Transverse colon (tissue), 4 donors: Measurements from ENCODE around the gene ASB1. TPM values are rescaled to one million over a fixed set of nuclear protein-coding genes. Genes with fewer than 3 reads are reported as not detected.

ENCODE experiments used
- DNase-seq: peaks from one replicate; pipeline ENCODE4 v3.0.0-alpha.2; 2019
- H3K27ac ChIP-seq, 4 donors: fragments of 200-600 bp; sonication (generic); 2 replicates each; pipeline ENCODE4 v1.5.1; 2016 to 2018; ENCODE audit warnings: inconsistent platforms in 4 of 4
- H3K27me3 ChIP-seq: fragments of 200-600 bp; sonication (generic); 2 replicates; pipeline ENCODE4 v1.5.1; 2017; ENCODE audit warnings: inconsistent platforms
- H3K36me3 ChIP-seq, 4 donors: fragments of 200-600 bp; sonication (generic); 2 replicates each; pipeline ENCODE4 v1.5.1; 2017 to 2019; ENCODE audit warnings: inconsistent platforms in 4 of 4
- H3K4me1 ChIP-seq, 4 donors: fragments of 200-600 bp; sonication (generic); 2 replicates each; pipeline ENCODE4 v1.5.1; 2017 to 2020; ENCODE audit warnings: inconsistent platforms in 4 of 4
- H3K4me3 ChIP-seq, 4 donors: fragments of 200-600 bp; sonication (generic); 1 replicate in 1 of 4; 2 replicates in 3 of 4; pipeline versions ENCODE4 v1.5.1 to v1.6.1; 2017 to 2019; ENCODE audit warnings: inconsistent platforms in 4 of 4
- H3K9me3 ChIP-seq, 2 donors: fragments of 200-600 bp; sonication (generic); 2 replicates each; pipeline ENCODE4 v1.5.1; 2017 to 2019; ENCODE audit warnings: inconsistent platforms in 2 of 2
- EP300 ChIP-seq: sonication (generic); formaldehyde crosslinking; IDR thresholded peaks from one replicate; pipeline ENCODE4 v1.6.1; 2017; ENCODE audit warnings: antibody characterized with exemption, low read depth
- POLR2A ChIP-seq: fragments of 450-650 bp; IDR thresholded peaks from one replicate; pipeline ENCODE4 v1.6.1; 2016; ENCODE audit warnings: antibody characterized with exemption, mild to moderate bottlenecking, moderate library complexity
- POLR2AphosphoS5 ChIP-seq, 3 donors: sonication (generic); formaldehyde crosslinking; IDR thresholded peaks; one replicate each; pipeline ENCODE4 v1.6.1; 2016; ENCODE audit warnings: antibody characterized with exemption in 3 of 3
- WGBS, 2 donors: methylation state at CpG; one replicate each; pipeline ENCODE4 v1.1.5; 2018; ENCODE audit warnings: low coverage in 1 of 2; 5-methylcytosine and 5-hydroxymethylcytosine counted together
- in situ Hi-C, 4 donors: fragments of 200-750 bp; cut with MboI; loops; one replicate each; pipeline versions ENCODE4 v1.15.0 to v1.15.1; 2017; ENCODE audit warnings: low sequenced_read_pairs in 3 of 4, low pct_ligation_motif_present in 1 of 4, low pct_unique_long_range_greater_than_20kb in 1 of 4
- intact Hi-C: fragments of 100-400 bp; cut with DNase I; formaldehyde crosslinking; loops from one replicate; pipeline ENCODE4 v1.15.1; 2023; ENCODE audit warnings: low total_unique reads
- total RNA-seq, 4 donors: library from RNA; depleted of rRNA; stranded (reverse); fragments of >200 nt; gene quantifications; one replicate each; pipeline ENCODE4 v1.1.0, GENCODE V29; 2016
- TF ChIP-seq, protein P1 (sequence below), 5 experiments: fragments of 200-600 bp in 3 of 5; fragments of 450-650 bp in 2 of 5; sonication (generic) in 3 of 5; IDR thresholded peaks; 1 replicate in 2 of 5; 2 replicates in 3 of 5; pipeline ENCODE4 v1.5.1; 2016 to 2017; ENCODE audit warnings: antibody characterized with exemption in 5 of 5, inconsistent platforms in 3 of 5, mild to moderate bottlenecking in 2 of 5, moderate library complexity in 1 of 5

Gene ASB1
- total RNA-seq, 4 donors from 2014 or later, result 9.4 to 48.3 (median 17.2) TPM

DNA sequence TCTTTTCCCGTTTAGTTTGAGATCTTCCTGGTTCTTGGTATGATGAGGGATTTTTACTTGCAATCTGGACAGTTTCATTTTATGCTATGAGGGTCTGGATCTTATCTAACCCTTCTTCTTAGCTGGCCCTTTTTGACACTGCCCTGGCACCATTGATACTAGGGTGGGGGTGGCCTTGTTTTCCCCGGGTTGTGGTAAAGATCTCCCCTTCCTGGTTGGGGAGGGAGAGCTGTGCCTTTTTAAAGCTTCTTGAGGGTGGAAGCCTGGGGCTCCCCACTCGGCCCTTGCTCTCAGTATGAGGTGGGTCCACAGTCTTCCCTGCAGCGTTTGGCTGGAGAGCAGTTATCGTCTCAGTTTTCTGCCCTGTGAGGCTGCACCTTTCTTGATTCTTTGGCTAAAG lies 66.1 kb downstream of the ASB1 start:
- intact Hi-C loops (no loop called here), in situ Hi-C loops (no loop called here)
- WGBS, 2 donors, result 30 to 58% methylated on average over 2 to 5 of the region's 5 CpGs
- no peak overlapping the region for H3K4me3 ChIP-seq
- TF ChIP-seq EP300 (no peak), POLR2AphosphoS5 (IDR thresholded peaks at IDR 0.05) (no peak), POLR2A (no peak)
- TF ChIP-seq, protein P1, sequence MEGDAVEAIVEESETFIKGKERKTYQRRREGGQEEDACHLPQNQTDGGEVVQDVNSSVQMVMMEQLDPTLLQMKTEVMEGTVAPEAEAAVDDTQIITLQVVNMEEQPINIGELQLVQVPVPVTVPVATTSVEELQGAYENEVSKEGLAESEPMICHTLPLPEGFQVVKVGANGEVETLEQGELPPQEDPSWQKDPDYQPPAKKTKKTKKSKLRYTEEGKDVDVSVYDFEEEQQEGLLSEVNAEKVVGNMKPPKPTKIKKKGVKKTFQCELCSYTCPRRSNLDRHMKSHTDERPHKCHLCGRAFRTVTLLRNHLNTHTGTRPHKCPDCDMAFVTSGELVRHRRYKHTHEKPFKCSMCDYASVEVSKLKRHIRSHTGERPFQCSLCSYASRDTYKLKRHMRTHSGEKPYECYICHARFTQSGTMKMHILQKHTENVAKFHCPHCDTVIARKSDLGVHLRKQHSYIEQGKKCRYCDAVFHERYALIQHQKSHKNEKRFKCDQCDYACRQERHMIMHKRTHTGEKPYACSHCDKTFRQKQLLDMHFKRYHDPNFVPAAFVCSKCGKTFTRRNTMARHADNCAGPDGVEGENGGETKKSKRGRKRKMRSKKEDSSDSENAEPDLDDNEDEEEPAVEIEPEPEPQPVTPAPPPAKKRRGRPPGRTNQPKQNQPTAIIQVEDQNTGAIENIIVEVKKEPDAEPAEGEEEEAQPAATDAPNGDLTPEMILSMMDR (IDR thresholded peaks at IDR 0.05), result no peak
- no peaks in the 10 kb centered on the region for H3K36me3 ChIP-seq
- peaks cover 0 to 5% (median 0%) of the 10 kb centered on the region in 4 donors for H3K4me1 ChIP-seq
- no peaks in the 10 kb centered on the region for H3K9me3 ChIP-seq
- DNase-seq, result no peak
- H3K27me3 ChIP-seq, result no peaks in the 10 kb centered on the region
- no peak overlapping the region for H3K27ac ChIP-seq

GRCh38 chr2:238493411-238493810 lies 66.7 kb downstream of the ASB1 start:
- Histone ChIP-seq H3K9me3 (no peaks in the 10 kb centered on the region), H3K4me3 (no peak overlapping the region), H3K27me3 (no peaks in the 10 kb centered on the region), H3K27ac (no peak overlapping the region), H3K36me3 (no peaks in the 10 kb centered on the region), H3K4me1 (peaks cover 0 to 5% (median 0%) of the 10 kb centered on the region in 4 donors)
- intact Hi-C loops, result no loop called here
- DNase-seq, result no peak
- 81 to 87% methylated on average over 4 to 5 of the region's 5 CpGs for whole genome bisulfite sequencing, 2 donors
- in situ Hi-C loops, result no loop called here
- TF ChIP-seq EP300, result no peak
- TF ChIP-seq POLR2AphosphoS5 (IDR thresholded peaks at IDR 0.05), result no peak
- TF ChIP-seq, protein P1 (IDR thresholded peaks at IDR 0.05), result no peak
- TF ChIP-seq POLR2A, result no peak

- intact Hi-C loops, result no loop called here
- no peak overlapping the region for H3K27ac ChIP-seq
- DNase-seq, result no peak
Observed at GRCh38 chr2:238493880-238494572, 67.3 kb downstream of the ASB1 start.

DNA sequence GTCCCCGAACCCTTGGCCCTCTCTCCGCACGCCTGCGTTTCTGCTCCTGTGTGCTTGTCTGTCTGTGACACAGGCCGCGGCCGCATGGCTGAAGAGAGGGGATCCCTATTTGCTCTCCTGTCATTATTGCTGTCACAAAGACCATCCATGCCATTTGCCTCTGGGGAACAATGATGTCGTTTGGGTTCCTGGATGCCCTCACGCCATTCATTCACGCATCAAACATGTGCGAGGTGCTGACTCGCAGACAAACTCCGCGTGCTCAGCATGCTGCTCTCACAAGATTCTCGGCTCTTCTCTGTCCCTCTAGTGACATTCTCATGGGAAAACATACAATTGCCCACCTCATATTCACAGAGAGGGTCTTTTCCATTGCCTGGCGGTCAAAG lies 67.8 kb downstream of the ASB1 start:
- H3K36me3 ChIP-seq, result no peaks in the 10 kb centered on the region
- no peaks in the 10 kb centered on the region for H3K9me3 ChIP-seq
- peaks cover 0 to 5% (median 0%) of the 10 kb centered on the region in 4 donors for H3K4me1 ChIP-seq
- H3K27ac ChIP-seq, result no peak overlapping the region
- no peaks in the 10 kb centered on the region for H3K27me3 ChIP-seq
- TF ChIP-seq EP300 (no peak), POLR2A (no peak), POLR2AphosphoS5 (IDR thresholded peaks at IDR 0.05) (no peak)
- TF ChIP-seq, protein P1 (IDR thresholded peaks at IDR 0.05), result no peak
- in situ Hi-C loops (no loop called here), intact Hi-C loops (no loop called here)
- no peak overlapping the region for H3K4me3 ChIP-seq
- 82% methylated on average over 16 of the region's 16 CpGs; no CpG with 5 or more reads in 1 of the 2 donors for WGBS, 2 donors
- no peak for DNase-seq

More at GRCh38 chr2:238493880-238494572, 67.3 kb downstream of the ASB1 start:
- TF ChIP-seq POLR2A (no peak), POLR2AphosphoS5 (IDR thresholded peaks at IDR 0.05) (no peak), EP300 (no peak)
- TF ChIP-seq, protein P1 (IDR thresholded peaks at IDR 0.05), result no peak
- peaks cover 0 to 5% (median 0%) of the 10 kb centered on the region in 4 donors for H3K4me1 ChIP-seq
- H3K9me3 ChIP-seq, result no peaks in the 10 kb centered on the region
- H3K27me3 ChIP-seq, result no peaks in the 10 kb centered on the region
- H3K4me3 ChIP-seq, result no peak overlapping the region
- in situ Hi-C loops, result no loop called here
- H3K36me3 ChIP-seq, result no peaks in the 10 kb centered on the region
- WGBS, 2 donors, result 48 to 74% methylated on average over 8 to 18 of the region's 18 CpGs
